Kidney (tissue), 14 donors: ENCODE results near the gene KRTAP10-5. TPM values are rescaled to one million over a fixed set of nuclear protein-coding genes. Genes with fewer than 3 reads are reported as not detected.
"Not testable (repeated sequence)": the region's sequence is repeated elsewhere in the genome, so short reads cannot be mapped to it uniquely, and the experiment has no call there.

ENCODE experiments used
- DNase-seq, 5 donors: peaks; one replicate each; pipeline ENCODE4 v3.0.0-alpha.2; 2013 to 2020
- FAIRE-seq: peaks from 2 replicates; lab custom pipeline; 2012; peaks lifted over from hg19 to GRCh38; lab: Jason Lieb, UNC
- H3K27ac ChIP-seq, 2 donors: one replicate each; pipeline ENCODE4 v1.7.0; 2013; ENCODE audit warnings: low read depth in 2 of 2, low read length in 2 of 2, inconsistent platforms in 1 of 2
- H3K27me3 ChIP-seq: one replicate; pipeline ENCODE4 v1.7.1; 2013; ENCODE audit warnings: low read length, inconsistent platforms; ENCODE audit not compliant: control insufficient read depth, insufficient read depth
- H3K36me3 ChIP-seq, 3 donors: one replicate each; pipeline versions ENCODE4 v1.7.0 to v1.7.1; 2013; ENCODE audit warnings: low read length in 3 of 3, control low read depth in 1 of 3, inconsistent platforms in 1 of 3; ENCODE audit not compliant: insufficient read depth in 3 of 3, control insufficient read depth in 2 of 3
- H3K4me1 ChIP-seq, 3 donors: one replicate each; pipeline versions ENCODE4 v1.7.0 to v1.7.1; 2013; ENCODE audit warnings: low read length in 3 of 3, inconsistent platforms in 1 of 3, low read depth in 1 of 3; ENCODE audit not compliant: control insufficient read depth in 2 of 3, insufficient read depth in 2 of 3
- H3K4me3 ChIP-seq, 3 donors: one replicate each; pipeline versions ENCODE4 v1.7.0 to v1.8.1; 2013; ENCODE audit warnings: low read length in 3 of 3, control low read depth in 1 of 3, inconsistent platforms in 1 of 3
- H3K9ac ChIP-seq, 3 donors: one replicate each; pipeline versions ENCODE4 v1.7.0 to v1.7.1; 2013; ENCODE audit warnings: low read length in 3 of 3, control low read depth in 1 of 3, inconsistent platforms in 1 of 3
- H3K9me3 ChIP-seq, 3 donors: one replicate each; pipeline versions ENCODE4 v1.7.0 to v1.7.1; 2013; ENCODE audit warnings: low read length in 3 of 3, control low read depth in 1 of 3, inconsistent platforms in 1 of 3; ENCODE audit not compliant: control insufficient read depth in 2 of 3, insufficient read depth in 1 of 3
- CTCF ChIP-seq: IDR thresholded peaks from 3 replicates; pipeline ENCODE4 v1.5.1; 2012; ENCODE audit warnings: mild to moderate bottlenecking, moderate library complexity, borderline replicate concordance; ENCODE audit not compliant: insufficient read depth; ENCODE audit errors: extremely low read depth
- intact Hi-C: fragments of 100-400 bp; cut with DNase I; formaldehyde crosslinking; loops from one replicate; pipeline ENCODE4 v1.11.1; 2022
- polyA plus RNA-seq: library from polyadenylated mRNA; stranded (reverse); fragments of 350-450 nt; fragmentation: Illumina TruSeq; extraction: RNeasy Lipid Tissue Mini Kit (QIAGEN cat#74804); gene quantifications from one replicate; pipeline ENCODE4 v1.2.3, GENCODE V29; 2014; ENCODE audit warnings: low read depth, low replicate concordance; ENCODE audit not compliant: insufficient read depth
- total RNA-seq: library from RNA; stranded (reverse); fragmentation: NEBNext Ultra II Directional; extraction: Animal tissue kit (Norgen Biotek cat#: 25700); gene quantifications from one replicate; pipeline ENCODE4 v1.2.1, GENCODE V29; 2021
- donor health status: control.
- donor health status: control.
- donor health status: control.
- donor health status: control.
- donor health status: control.
- donor health status: DM: yes; HTN: yes; CAD: no.
- donor health status: Normal renal cell carcinoma (clear cell type).

Gene KRTAP10-5
- total and polyA plus RNA-seq, 2 donors from 2014 or later, result not detected

DNA sequence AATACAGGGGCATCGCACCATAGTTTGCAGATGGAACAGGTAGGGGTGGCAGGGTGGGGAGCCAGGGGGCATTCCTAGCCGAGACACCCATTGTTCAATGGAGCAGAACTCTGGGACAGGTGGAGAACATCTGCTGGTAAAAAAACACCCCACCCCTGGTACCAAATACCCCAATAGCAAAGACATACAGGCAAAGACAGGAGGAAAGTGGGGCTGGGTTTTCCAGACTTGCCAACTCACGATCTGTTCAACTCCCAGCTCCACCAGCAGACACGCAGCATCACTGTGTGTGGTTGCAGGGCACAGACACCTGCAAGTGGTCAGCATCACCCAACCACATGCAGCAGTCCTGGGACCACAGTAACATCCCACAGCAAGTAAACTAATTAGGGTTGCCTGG, 31.1 kb upstream of the KRTAP10-5 start:
- Histone ChIP-seq H3K36me3 (no peaks in the 10 kb centered on the region), H3K4me3 (no peak overlapping the region), H3K27me3 (no peaks in the 10 kb centered on the region), H3K27ac (no peak overlapping the region), H3K9me3 (peaks cover 0 to 5% (median 0%) of the 10 kb centered on the region in 3 donors), H3K4me1 (no peaks in the 10 kb centered on the region), H3K9ac (no peak overlapping the region)
- no peak for FAIRE-seq
- intact Hi-C loops, result no loop called here
- TF ChIP-seq CTCF, result no peak
- no peak for DNase-seq

GRCh38 chr21:44610157-44610843, 29.9 kb upstream of the KRTAP10-5 start:
- H3K27ac ChIP-seq, H3K4me3 ChIP-seq: not testable (repeated sequence)

GRCh38 chr21:44609193-44609592, 28.8 kb upstream of the KRTAP10-5 start:
- no peak for TF ChIP-seq CTCF
- Histone ChIP-seq H3K9me3 (peaks cover 0 to 5% (median 0%) of the 10 kb centered on the region in 3 donors), H3K27ac (no peak overlapping the region), H3K4me3 (no peak overlapping the region), H3K27me3 (no peaks in the 10 kb centered on the region), H3K9ac (no peak overlapping the region), H3K4me1 (no peaks in the 10 kb centered on the region), H3K36me3 (no peaks in the 10 kb centered on the region)
- intact Hi-C loops, result no loop called here
- DNase-seq (no peak), FAIRE-seq (no peak)

More at GRCh38 chr21:44610157-44610843, 29.9 kb upstream of the KRTAP10-5 start:
- H3K27me3 ChIP-seq, H3K36me3 ChIP-seq, H3K9me3 ChIP-seq, DNase-seq, H3K4me1 ChIP-seq, intact Hi-C loops, H3K9ac ChIP-seq, FAIRE-seq: not testable (repeated sequence)

- no peak overlapping the region for H3K4me3 ChIP-seq
- H3K36me3 ChIP-seq, result no peaks in the 10 kb centered on the region
- no peaks in the 10 kb centered on the region for H3K27me3 ChIP-seq
- H3K9me3 ChIP-seq, result peaks cover 0 to 3% (median 0%) of the 10 kb centered on the region in 3 donors
- TF ChIP-seq CTCF, result no peak
- intact Hi-C loops, result no loop called here
- no peak overlapping the region for H3K27ac ChIP-seq
- FAIRE-seq (no peak), DNase-seq (no peak)
- H3K4me1 ChIP-seq, result no peaks in the 10 kb centered on the region
- H3K9ac ChIP-seq, result no peak overlapping the region
Measured at GRCh38 chr21:44606495-44606894, 26.1 kb upstream of the KRTAP10-5 start.
